ENCODE results near the gene RFC4. TPM values are rescaled to one million over a fixed set of nuclear protein-coding genes. Genes with fewer than 3 reads are reported as not detected.

The RFC4 gene
- total and polyA plus RNA-seq, 2 of the 13 experiments (the other 11 are each of a cell fraction or from before 2014, with no cell fraction given) = 18.5 to 103 TPM

DNA sequence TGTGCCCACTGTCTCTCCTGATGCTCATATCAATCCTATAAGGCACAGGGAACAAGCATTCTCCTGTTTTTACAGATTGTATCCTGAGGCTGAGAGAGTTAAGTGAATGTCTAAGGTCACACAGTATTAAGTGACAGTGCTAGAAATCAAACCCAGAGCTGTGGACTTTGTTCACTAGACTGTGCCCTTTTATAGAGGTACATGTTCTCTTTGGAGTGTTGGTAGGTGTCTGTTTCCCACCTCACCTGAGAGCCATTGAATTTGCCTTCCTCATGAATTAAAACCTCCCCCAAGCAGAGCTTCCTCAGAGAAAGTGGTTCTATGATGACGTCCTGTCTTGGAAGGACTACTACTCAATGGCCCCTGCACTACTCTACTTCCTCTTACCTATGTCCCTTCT lies 48.7 kb upstream of the RFC4 start:
- no peak for FAIRE-seq
- H3K27ac ChIP-seq (ENCODE audit: extremely low read length, insufficient read depth, low read length) = no peak overlapping the region
- no peaks in the 10 kb centered on the region for H3K79me2 ChIP-seq (ENCODE audit: insufficient read depth, low read length)
- TF ChIP-seq ZNF331 (CRISPR knock-in tag; IDR thresholded peaks at IDR 0.05) (no peak), HNRNPUL1 (IDR thresholded peaks at IDR 0.05; ENCODE audit: low read depth, low read length) (no peak), IKZF1 (IDR thresholded peaks at IDR 0.05) (no peak), ZNF225 (CRISPR knock-in tag; IDR thresholded peaks at IDR 0.05) (no peak), ERF (CRISPR knock-in tag; IDR thresholded peaks at IDR 0.05) (no peak), SATB2 (CRISPR knock-in tag; IDR thresholded peaks at IDR 0.05) (no peak), NFRKB (IDR thresholded peaks at IDR 0.05) (no peak), ATF1 (CRISPR knock-in tag; IDR thresholded peaks at IDR 0.05) (no peak), NFIC (IDR thresholded peaks at IDR 0.05; ENCODE audit: low read length) (no peak), WIZ (CRISPR knock-in tag; IDR thresholded peaks at IDR 0.05) (no peak), GATA4 (IDR thresholded peaks at IDR 0.05; ENCODE audit: borderline replicate concordance, low read depth) (no peak), ZNF598 (CRISPR knock-in tag; IDR thresholded peaks at IDR 0.05; ENCODE audit: borderline replicate concordance) (no peak), CREM (IDR thresholded peaks at IDR 0.05) (no peak), CREM (CRISPR knock-in tag; IDR thresholded peaks at IDR 0.05) (no peak), ZNF326 (CRISPR knock-in tag; IDR thresholded peaks at IDR 0.05; ENCODE audit: borderline replicate concordance) (no peak), CHD2 (IDR thresholded peaks at IDR 0.05; ENCODE audit: low read depth, low read length) (no peak)
- TF ChIP-seq, protein P1, sequence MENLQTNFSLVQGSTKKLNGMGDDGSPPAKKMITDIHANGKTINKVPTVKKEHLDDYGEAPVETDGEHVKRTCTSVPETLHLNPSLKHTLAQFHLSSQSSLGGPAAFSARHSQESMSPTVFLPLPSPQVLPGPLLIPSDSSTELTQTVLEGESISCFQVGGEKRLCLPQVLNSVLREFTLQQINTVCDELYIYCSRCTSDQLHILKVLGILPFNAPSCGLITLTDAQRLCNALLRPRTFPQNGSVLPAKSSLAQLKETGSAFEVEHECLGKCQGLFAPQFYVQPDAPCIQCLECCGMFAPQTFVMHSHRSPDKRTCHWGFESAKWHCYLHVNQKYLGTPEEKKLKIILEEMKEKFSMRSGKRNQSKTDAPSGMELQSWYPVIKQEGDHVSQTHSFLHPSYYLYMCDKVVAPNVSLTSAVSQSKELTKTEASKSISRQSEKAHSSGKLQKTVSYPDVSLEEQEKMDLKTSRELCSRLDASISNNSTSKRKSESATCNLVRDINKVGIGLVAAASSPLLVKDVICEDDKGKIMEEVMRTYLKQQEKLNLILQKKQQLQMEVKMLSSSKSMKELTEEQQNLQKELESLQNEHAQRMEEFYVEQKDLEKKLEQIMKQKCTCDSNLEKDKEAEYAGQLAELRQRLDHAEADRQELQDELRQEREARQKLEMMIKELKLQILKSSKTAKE (CRISPR knock-in tag; IDR thresholded peaks at IDR 0.05; ENCODE audit: borderline replicate concordance) = no peak
- TF ChIP-seq, protein P2, sequence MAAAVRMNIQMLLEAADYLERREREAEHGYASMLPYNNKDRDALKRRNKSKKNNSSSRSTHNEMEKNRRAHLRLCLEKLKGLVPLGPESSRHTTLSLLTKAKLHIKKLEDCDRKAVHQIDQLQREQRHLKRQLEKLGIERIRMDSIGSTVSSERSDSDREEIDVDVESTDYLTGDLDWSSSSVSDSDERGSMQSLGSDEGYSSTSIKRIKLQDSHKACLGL (CRISPR knock-in tag; IDR thresholded peaks at IDR 0.05) = no peak
- TF ChIP-seq, protein P3, sequence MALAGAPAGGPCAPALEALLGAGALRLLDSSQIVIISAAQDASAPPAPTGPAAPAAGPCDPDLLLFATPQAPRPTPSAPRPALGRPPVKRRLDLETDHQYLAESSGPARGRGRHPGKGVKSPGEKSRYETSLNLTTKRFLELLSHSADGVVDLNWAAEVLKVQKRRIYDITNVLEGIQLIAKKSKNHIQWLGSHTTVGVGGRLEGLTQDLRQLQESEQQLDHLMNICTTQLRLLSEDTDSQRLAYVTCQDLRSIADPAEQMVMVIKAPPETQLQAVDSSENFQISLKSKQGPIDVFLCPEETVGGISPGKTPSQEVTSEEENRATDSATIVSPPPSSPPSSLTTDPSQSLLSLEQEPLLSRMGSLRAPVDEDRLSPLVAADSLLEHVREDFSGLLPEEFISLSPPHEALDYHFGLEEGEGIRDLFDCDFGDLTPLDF (CRISPR knock-in tag; IDR thresholded peaks at IDR 0.05) = no peak
- TF ChIP-seq, protein P4, sequence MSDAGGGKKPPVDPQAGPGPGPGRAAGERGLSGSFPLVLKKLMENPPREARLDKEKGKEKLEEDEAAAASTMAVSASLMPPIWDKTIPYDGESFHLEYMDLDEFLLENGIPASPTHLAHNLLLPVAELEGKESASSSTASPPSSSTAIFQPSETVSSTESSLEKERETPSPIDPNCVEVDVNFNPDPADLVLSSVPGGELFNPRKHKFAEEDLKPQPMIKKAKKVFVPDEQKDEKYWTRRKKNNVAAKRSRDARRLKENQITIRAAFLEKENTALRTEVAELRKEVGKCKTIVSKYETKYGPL (CRISPR knock-in tag; IDR thresholded peaks at IDR 0.05) = no peak
- TF ChIP-seq, protein P5, sequence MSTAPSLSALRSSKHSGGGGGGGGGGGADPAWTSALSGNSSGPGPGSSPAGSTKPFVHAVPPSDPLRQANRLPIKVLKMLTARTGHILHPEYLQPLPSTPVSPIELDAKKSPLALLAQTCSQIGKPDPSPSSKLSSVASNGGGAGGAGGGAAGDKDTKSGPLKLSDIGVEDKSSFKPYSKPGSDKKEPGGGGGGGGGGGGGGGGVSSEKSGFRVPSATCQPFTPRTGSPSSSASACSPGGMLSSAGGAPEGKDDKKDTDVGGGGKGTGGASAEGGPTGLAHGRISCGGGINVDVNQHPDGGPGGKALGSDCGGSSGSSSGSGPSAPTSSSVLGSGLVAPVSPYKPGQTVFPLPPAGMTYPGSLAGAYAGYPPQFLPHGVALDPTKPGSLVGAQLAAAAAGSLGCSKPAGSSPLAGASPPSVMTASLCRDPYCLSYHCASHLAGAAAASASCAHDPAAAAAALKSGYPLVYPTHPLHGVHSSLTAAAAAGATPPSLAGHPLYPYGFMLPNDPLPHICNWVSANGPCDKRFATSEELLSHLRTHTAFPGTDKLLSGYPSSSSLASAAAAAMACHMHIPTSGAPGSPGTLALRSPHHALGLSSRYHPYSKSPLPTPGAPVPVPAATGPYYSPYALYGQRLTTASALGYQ (CRISPR knock-in tag; IDR thresholded peaks at IDR 0.05) = no peak
- no peak overlapping the region for H3K4me2 ChIP-seq (ENCODE audit: low read depth, low read length)
- 0 out of 5 replicates have a peak, but pooled peaks cover 0 to 3% of the 10 kb centered on the region in 2 experiments for H3K27me3 ChIP-seq (ENCODE audit: control insufficient read depth in 1 of 2, insufficient read depth in 2 of 2, low read length in 2 of 2)
- no peaks in the 10 kb centered on the region for H4K20me1 ChIP-seq (ENCODE audit: insufficient read depth, low read length)
- ChIA-PET CTCF (ENCODE audit: low intra/inter-chr PET ratio, low total read pairs) (no interaction called here), POLR2A (no interaction called here)
- 0% methylated on average over 1 of the region's 1 CpG for WGBS (ENCODE audit: low lambda C conversion rate)
- intact Hi-C loops (cut with micrococcal nuclease; ENCODE audit: unreplicated experiment) = no loop called here
- no peak for DNase-seq (ENCODE audit: low spot score)
- no peaks in the 10 kb centered on the region for H3K36me3 ChIP-seq (replicated peaks in 1 of 2; ENCODE audit: control insufficient read depth in 1 of 2, insufficient read depth in 2 of 2, low read length in 2 of 2)
- ATAC-seq = no peak
- in situ Hi-C loops (cut with HindIII; ENCODE audit: extremely low pct_ligation_motif_present, low pct_unique_long_range_greater_than_20kb) = loop anchor here (5.0 kb wide), 2 partner anchors 77 to 307 kb away; partner anchors contain the start of gene ST6GAL1
- H3K4me1 ChIP-seq (ENCODE audit: insufficient read depth, low read length) = peaks cover 10% of the 10 kb centered on the region; the same call in 1 of the 2 replicates
- peaks cover 5% of the 10 kb centered on the region; the same call in 1 of the 2 replicates for H3K9me3 ChIP-seq (ENCODE audit: low read length)
- H3K4me3 ChIP-seq (replicated peaks in 1 of 3; ENCODE audit: insufficient read depth in 1 of 3, low read depth in 2 of 3, low read length in 3 of 3) = no peak overlapping the region
- no peak overlapping the region for H2AFZ ChIP-seq (ENCODE audit: low read length)
- BruUV-seq (replicated peaks) = no TSS peak
- no peak overlapping the region for H3K9ac ChIP-seq (ENCODE audit: insufficient read depth, low read depth, low read length)

Data from HepG2 (cell line).